NCI-H1105 (cell line): ENCODE data around the gene PTH2.
"Not testable (repeated sequence)": the region's sequence is repeated elsewhere in the genome, so short reads cannot be mapped to it uniquely, and the experiment has no call there.

Experiments
- DNase-seq: peaks from one replicate; lab custom pipeline; 2025; lab: John Stamatoyannopoulos, UW

PTH2 gene, protein sequence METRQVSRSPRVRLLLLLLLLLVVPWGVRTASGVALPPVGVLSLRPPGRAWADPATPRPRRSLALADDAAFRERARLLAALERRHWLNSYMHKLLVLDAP

DNA sequence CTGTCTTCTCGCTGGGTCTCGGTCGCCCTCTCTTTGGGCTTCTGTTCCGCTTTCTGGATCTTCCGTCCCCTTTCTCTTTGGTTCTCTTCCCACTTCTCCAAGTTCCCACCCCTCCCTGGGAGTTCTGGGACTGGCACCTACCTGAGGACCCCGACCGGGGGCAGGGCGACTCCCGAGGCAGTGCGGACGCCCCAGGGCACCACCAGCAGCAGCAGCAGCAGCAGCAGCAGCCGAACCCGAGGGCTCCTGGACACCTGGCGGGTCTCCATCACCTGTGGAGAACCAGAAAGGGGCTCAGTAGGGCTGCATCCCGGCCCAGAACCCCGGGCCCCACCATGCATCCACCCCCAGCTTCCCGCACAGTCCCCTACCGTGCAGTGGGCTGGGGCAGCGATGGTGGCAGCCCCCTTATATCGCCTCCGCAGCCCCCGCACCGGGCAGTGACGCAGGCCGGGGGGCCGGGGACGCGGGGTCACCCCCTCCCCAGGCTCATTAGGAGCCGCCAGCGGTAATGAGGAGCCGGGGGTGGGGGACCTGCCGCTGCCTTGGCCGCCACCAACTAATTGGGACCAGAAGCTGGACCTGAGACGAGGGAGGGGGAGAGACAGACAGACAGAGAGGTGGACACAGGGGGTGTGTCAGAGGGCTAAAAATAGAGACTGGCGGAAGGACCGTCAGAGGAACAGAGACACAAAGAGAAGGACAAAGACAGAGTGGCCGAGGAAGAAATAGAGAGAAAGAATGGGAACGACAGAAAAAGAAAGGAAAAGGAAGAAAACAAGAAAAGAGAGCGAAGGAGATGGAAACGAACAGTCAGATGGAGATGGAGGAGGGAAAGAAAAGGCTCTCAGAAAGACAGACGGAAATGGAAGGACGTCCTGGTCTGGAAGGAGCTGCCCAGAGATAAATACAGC lies at the start of gene PTH2:
PTH2 (minus strand) TSS at position 371 of the 914 bp plus-strand sequence; CDS start at position 269, 102 bp downstream.
- no peak for DNase-seq

DNA sequence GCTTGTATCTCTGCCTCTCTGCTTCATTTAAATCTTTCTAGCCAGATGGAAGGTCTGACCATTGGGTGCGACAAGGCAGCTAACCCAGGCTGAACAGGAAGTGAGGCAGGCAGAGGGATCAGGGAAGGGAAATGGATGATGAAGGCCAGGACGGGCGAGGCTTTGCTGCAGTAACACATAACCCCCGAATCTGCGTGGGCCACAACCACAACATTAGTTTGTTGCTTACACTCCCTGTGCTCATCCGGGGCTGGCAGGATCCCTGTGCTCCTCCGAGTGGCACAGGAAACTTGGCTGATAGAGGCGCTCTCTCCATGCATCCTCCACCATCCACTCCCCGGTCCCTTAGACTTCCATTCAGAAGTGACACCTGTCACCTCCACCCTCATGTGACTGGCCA lies 49.7 kb upstream of the PTH2 start:
- no peak for DNase-seq

DNA sequence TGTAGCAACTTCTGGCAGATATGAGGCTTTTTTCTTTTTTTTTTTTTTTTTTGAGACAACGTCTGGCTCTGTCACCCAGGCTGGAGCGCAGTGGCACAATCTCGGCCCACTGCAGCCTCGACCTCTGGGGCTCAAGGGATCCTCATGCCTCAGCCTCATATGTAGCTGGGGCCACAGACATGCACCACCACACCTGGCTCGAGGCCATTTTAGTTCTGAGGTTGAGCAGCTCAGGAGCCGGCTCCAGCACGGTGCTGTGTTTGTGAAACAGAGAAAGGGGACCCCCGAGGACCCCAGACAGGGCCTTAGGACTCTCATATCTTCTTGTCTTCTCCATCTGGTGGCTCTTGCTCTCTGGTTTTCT lies 47.4 kb upstream of the PTH2 start:
- DNase-seq: no peak

DNA sequence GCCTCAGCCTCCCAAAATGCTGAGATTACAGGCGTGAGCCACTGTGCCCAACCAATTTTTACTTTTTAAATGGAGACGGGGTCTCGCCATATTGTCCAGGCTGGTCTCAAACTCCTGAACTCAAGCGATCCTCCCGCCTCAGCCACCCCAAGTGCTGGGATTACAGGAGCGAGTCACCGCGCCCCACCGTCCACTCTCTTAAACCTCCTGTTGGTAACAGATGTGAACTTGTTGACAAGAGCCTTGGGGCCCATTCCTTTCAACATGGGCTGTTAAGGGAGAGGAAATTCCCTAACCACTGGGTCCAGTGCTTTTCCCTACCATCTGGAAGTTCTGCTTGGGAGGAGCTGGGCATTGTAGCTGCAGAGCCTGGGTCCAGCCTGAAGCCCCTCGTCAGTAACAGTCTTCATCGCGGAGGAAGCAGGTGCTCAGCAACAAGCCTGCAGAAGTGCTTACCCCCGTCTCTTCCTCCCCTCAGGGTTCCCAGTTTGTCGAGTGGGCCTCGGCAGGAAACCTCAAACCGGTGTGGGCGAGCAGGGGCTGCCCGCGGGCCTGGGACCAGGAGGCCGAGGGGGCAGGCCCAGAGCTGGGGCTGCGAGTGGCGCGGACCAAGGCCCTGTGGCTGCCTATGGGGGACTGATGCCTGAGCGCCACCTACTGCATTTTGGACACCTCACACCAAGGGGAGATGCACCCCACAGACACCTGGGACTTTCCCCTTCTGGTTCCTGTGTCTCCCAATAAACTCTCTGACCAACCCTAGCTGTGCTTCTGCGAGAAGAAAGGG lies 46.8 kb upstream of the PTH2 start:
- DNase-seq: no peak

DNA sequence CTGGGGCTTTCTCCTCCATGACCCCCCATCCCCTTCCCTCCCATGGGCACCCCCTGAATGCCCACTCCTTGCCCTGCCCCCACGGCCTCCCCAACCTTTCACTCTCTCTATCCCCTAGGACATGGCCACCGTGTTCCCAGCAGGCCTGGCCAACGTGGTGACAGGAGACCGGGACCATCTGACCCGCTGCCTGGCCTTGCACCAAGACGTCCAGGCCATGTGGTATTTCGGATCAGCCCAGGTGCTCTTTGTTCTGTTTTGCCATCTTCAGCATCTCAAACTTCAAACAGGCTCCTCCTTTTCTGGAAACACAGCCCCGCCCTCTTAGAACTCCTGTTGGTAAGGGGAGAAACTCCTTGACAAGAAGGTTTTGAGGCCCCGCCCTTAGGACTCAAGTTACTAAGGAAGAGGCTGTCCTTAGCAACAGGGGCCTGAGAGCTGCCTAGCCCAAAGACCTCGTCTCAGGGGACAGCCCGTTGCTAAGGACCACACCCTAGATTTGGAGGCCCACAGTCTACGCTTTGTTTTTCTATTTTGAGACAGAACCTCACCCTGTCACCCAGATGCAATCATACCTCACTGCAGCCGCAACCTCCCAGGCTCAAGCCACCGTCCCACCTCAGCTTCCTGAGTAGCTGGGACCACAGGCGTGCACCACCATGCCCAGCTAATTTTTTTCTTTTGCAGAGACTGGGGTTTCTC lies 45.7 kb upstream of the PTH2 start:
- DNase-seq: no peak

DNA sequence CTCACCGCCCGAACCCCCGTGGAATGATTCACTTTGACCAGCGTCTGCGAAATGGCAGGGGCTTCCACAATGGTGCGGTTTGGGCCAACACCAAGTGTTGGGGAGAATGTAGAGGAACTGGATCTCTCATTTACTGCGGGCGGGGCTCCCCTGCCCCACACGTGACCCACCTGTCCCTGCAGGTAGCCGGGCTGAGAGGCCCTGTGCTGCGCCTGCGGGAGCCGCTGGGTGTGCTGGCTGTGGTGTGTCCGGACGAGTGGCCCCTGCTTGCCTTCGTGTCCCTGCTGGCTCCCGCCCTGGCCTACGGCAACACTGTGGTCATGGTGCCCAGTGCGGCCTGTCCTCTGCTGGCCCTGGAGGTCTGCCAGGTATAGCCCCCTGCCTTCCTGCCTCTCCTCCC lies 45.0 kb upstream of the PTH2 start:
- no peak for DNase-seq

DNA sequence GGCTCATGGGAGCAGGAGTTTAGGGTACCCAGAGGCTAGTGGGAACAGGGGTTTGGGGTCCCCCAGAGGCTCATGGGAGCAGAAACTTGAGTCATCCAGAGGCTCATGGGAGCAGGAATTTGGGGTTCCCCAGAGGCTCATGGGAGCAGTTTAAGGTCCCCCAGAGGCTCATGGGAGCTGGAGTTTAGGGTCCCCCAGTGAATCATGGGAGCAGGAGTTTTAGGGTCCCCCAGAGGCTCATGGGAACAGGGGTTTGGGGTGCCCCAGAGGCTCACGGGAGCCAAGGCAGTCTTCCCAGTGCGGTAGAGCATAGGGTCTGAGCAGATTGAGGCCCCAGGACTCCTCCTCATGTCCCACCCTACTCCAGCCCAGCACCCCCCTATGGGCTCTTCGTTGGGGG lies 42.1 kb upstream of the PTH2 start:
- no peak for DNase-seq

DNA sequence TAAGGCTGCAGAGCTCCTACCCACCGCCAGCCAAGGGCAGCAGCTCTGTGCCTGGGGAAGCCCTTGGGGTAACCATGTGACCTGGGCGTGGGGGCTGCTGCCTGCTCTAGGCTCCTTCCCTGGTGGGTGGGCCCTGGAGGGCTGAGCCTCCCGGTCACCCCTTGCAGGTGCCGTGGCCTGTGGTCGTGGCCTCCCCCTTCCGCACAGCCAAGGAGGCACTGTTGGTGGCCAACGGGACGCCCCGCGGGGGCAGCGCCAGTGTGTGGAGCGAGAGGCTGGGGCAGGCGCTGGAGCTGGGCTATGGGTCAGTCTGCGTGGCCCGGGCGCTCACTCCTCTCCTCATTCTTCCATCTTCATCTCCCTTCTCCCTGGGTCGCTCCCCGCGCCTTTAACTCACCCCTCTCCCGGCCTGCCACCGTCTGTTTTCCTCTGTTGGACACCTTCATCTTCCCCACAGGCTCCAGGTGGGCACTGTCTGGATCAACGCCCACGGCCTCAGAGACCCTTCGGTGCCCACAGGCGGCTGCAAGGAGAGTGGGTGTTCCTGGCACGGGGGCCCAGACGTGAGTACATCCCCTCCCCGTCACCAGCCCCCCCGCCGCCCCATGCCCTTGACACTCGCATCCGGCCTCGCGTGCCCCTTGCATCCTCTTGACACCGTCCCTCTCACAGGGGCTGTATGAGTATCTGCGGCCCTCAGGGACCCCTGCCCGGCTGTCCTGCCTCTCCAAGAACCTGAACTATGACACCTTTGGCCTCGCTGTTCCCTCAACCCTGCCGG lies 40.9 kb upstream of the PTH2 start:
- no peak for DNase-seq

DNA sequence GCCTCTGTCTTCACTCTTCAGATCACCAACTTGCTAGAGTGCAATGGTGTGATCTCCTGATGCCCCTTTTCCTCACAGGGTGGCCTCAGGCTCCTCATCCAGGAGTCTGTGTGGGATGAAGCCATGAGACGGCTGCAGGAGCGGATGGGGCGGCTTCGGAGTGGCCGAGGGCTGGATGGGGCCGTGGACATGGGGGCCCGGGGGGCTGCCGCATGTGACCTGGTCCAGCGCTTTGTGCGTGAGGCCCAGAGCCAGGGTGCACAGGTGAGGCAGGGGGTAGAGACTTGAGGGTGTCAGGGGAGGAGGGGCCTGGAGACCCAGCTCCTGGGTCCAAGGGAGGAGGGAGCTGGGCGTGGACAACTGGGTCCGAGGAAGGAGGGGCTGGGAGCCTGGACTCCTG lies 39.3 kb upstream of the PTH2 start:
- DNase-seq: no peak

DNA sequence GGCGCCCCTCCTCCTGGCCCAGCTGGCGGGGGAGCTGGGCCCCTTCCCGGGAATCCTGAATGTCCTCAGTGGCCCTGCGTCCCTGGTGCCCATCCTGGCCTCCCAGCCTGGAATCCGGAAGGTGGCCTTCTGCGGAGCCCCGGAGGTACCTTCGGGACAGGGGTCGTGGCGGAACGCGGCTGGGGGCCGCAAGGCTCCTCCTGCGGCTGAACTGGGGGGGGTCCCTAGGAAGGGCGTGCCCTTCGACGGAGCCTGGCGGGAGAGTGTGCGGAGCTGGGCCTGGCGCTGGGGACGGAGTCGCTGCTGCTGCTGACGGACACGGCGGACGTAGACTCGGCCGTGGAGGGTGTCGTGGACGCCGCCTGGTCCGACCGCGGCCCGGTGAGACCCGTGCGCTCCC lies 38.4 kb upstream of the PTH2 start:
- no peak for DNase-seq

DNA sequence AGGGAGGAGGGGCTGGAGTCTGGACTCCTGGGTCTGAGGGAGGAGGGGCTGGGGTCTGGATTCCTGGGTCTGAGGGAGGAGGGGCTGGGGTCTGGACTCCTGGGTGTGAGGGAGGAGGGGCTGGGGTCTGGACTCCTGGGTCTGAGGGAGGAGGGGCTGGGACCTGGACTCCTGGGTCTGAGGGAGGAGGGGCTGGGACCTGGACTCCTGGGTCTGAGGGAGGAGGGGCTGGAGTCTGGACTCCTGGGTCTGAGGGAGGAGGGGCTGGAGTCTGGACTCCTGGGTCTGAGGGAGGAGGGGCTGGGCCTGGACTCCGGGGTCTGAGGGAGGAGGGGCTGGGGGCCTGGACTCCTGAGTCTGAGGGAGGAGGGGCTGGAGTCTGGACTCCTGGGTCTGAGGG lies 37.9 kb upstream of the PTH2 start:
- not testable (repeated sequence) for DNase-seq

DNA sequence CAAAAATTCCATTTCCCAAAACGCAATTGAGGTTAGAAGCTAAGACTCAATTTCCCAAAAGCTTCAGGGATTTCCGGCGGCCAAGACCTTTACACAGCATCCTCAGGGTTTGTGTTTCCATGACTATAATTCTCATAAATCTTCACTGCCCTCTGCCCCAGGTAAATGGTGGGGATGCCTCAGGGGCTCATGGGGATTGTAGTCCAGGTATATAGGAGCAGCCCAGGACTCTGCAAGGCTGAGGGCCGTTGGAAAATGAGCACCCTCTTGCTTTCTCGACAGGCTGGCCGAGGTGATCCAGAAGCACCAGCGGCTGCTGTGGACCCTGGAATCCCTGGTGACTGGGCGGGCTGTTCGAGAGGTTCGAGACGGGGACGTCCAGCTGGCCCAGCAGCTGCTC lies 36.1 kb upstream of the PTH2 start:
- DNase-seq: no peak

DNA sequence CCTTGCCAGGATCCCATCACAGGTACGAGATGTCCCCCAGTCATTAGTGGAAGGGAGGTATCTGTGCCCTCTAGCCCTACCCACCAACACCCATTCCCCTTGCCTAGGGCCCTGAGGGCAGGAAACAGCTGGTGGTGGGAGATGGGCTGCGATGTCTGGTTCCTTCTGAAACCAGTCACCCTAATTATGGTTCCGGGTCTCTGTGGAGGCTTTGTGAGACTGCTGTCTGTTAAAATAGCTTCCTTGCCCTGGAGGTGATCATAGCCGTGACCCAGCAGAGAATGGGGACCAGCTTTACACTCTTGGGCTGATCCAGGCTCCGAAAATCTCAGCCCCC lies 35.3 kb upstream of the PTH2 start:
- DNase-seq: no peak

DNA sequence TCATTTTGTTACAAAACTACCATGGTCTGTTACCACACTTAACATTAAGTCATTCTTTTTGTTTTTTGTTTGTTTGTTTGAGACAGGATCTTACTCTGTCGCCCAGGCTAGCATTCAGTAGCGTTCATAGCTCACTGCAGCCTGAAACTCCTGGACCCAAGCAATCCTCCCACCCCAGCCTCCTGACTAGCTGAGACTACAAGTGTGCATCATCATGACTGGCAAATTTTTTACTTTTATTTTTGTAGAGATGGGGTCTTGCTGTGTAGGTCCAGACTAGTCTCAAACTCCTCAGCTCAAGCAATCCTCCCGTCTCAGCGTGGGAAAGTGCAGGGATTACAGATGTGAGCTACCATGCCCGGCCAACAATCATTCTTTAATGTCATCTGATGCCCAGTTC lies 33.1 kb upstream of the PTH2 start:
- no peak for DNase-seq

DNA sequence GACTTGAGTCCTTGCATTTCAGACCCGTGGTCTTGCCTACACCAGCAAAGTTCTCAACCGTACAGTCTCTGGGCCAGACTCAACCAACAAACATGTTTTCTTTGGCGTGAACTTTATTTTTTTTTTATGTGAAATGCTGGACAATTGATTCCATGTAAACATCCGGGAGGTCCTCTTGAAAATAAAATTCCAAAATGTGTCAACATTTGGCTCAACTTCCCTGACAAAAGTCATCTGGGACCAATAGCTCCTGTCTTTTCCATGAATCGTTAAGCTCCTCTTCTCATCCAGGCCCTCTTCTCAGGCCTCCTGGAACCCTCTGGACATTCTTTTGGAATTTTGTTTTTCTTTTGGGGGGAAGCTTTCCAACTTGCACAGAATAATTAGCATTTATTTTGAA lies 32.5 kb upstream of the PTH2 start:
- DNase-seq: no peak

DNA sequence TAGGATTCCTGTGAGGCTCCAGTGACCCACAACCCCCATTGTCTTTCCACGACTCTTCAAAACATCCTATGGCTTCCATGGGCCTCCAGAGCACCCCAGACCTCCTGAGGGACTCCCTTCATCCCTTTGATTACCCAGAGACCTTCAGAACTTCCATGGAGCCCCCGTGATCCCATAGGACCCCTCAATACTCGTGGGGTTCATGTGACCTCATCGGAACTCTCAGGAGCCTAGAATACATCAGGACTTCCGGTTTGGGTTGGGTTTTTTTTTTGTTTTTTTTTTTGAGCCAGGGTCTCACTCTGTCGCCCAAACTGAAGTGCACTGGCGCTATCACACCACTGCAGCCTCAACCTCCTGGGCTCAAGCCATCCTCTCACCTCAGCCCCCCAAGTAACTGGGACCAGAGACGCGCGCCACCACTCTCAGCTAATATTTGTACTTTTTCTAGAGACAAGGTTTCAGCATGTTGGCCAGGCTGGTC lies 30.6 kb upstream of the PTH2 start:
- DNase-seq: no peak

DNA sequence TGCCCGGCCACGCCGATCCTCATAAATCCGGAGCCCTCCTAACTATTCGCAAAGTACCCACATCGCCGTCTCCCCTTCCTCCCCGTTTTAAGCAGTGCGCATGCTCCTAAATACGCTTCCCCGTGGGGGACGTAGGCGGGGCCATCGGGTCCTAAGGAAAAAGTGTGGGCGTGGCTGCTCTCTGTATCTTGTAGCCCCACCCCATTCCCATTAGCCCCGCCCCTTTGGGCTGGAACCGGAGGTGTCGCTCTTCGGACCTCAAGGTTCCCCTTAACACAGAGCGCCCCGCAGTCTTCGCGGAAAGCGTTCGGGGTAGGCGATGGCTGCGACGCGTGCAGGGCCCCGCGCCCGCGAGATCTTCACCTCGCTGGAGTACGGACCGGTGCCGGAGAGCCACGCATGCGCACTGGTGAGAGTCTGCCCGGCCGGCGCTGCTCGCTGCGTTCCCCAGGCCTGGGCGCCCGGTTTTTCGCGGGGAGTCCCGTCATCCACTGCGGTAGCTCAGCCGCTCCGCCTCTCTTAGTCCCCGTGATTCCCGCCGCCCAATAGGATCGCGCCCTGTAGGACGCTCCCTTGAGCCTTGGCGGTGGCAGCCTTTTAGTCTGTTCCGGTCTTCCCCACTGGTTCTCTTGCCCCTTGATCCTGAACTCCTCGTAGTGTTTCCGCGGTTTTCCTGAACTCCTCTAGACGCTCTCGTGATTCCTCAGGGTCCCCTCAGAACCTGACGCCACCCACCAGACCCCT lies 29.9 kb upstream of the PTH2 start, which contains the start of gene ALDH16A1:
ALDH16A1 (plus strand) TSS at position 213 of the 744 bp plus-strand sequence; CDS start at position 320, 107 bp downstream.
- peak; percentile 98 for DNase-seq

DNA sequence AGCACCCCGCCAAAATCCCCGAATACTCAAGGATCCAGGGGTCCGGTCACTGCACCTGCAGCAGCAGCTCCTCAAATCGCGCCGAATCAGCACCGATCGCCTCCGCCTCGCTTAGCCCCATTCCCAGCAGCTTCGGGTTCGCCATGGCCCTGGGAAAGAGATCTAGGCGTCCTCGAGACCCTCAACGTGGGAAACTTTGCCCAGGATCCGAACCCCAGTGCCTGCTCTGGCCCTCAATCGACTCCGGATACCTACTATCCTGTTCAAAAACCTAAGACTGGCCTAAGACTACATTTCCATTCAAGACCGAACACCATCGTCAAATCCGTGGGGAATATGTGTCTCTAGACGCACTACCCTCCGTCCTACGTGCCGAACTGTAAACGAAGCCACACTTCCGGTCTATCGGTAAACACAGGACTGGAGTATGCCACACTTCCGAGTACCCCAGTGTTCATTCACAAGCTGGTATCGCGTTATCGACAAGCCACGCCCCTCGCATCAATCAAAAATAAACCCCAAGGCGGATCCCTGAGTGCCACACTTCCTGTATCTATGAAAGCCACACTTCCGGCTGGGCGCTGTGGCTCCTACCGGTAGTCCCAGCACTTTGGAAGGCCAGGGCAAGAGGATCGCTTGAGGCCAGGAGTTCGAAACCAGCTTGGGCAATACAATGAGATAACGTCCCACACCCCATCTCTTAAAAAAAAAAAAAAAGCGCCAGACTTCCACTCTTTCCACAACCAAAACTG lies 28.4 kb upstream of the PTH2 start, which contains the start of gene PIH1D1:
PIH1D1 (minus strand) TSS at position 385 of the 752 bp plus-strand sequence; CDS start at position 145, 240 bp downstream.
- peak; percentile 99 for DNase-seq

DNA sequence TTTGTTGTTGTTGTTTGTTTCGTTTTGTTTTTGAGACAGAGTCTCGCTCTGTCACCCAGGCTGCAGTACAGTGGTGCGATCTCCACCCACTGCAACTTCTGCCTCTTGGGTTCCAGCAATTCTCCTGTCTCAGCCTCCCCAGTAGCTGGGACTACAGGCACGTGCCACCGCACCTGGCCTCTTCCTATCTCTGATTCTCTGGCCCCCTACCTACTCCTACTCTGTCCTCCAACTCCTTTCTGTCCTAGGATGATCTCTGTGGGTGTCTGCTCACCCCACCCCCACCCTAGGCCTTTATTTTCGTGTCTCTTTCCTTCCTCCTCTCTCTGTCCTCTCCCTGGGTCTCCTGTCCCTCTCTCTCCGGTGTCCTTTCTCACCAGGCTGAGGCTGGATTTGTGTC lies 27.2 kb upstream of the PTH2 start:
- DNase-seq: no peak

DNA sequence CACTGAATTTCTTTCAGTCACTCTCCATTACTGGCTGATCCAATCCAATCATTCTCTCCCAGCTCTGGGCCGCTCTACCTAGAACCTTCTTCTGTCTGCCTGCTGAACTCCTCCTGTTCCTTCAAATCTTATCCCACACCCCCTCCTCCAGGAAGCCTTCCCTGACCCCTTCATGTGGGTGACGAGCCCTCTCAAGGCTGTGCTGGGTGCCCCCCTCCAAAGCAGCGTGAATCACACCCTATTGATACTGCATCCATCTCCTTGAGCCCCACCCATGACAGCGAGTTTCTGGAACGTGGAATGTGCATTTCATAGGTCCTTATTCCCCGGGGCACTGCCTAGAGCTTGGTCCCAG lies 25.2 kb upstream of the PTH2 start:
- DNase-seq: no peak
